Gastroesophageal sphincter (tissue), 4 donors: ENCODE data around the gene SLC6A8. TPM values are rescaled to one million over a fixed set of nuclear protein-coding genes. Genes with fewer than 3 reads are reported as not detected.
"Not testable (repeated sequence)": the region's sequence is repeated elsewhere in the genome, so short reads cannot be mapped to it uniquely, and the experiment has no call there.

Experiments
- ATAC-seq: fragments of 150-250 bp; one replicate; pipeline ENCODE4 v1.9.1; 2016; ENCODE audit warnings: mild to moderate bottlenecking, moderate library complexity
- H3K27ac ChIP-seq, 4 donors: fragments of 200-600 bp; sonication (generic) in 3 of 4; 1 replicate in 3 of 4; 2 replicates in 1 of 4; pipeline ENCODE4 v1.5.1; 2016 to 2019
- H3K27me3 ChIP-seq: fragments of 200-600 bp; sonication (generic); one replicate; pipeline ENCODE4 v1.5.1; 2019
- H3K36me3 ChIP-seq, 2 donors: fragments of 200-600 bp; sonication (generic); one replicate each; pipeline ENCODE4 v1.5.1; 2019; ENCODE audit warnings: control low read depth in 1 of 2
- H3K4me1 ChIP-seq, 3 donors: fragments of 200-600 bp; sonication (generic); 1 replicate in 2 of 3; 2 replicates in 1 of 3; pipeline ENCODE4 v1.5.1; 2016 to 2019; ENCODE audit warnings: control low read depth in 2 of 3
- H3K4me3 ChIP-seq, 2 donors: fragments of 200-600 bp; sonication (generic); one replicate each; pipeline ENCODE4 v1.5.1; 2019; ENCODE audit warnings: mild to moderate bottlenecking in 1 of 2, moderate library complexity in 1 of 2
- H3K9me3 ChIP-seq, 3 donors: fragments of 200-600 bp; sonication (generic); one replicate each; pipeline ENCODE4 v1.5.1; 2017 to 2019; ENCODE audit warnings: control low read depth in 2 of 3
- CTCF ChIP-seq, 4 experiments: fragments of 200-600 bp in 2 of 4; fragments of 450-650 bp in 2 of 4; sonication (generic) in 1 of 4; IDR thresholded peaks; one replicate each; pipeline ENCODE4 v1.5.1; 2017 to 2019; ENCODE audit warnings: antibody characterized with exemption in 4 of 4, mild to moderate bottlenecking in 2 of 4, moderate library complexity in 2 of 4
- EP300 ChIP-seq: sonication (generic); formaldehyde crosslinking; IDR thresholded peaks from one replicate; pipeline ENCODE4 v1.6.1; 2017; ENCODE audit warnings: antibody characterized with exemption, mild to moderate bottlenecking
- POLR2A ChIP-seq, 2 donors: fragments of 450-650 bp; IDR thresholded peaks; one replicate each; pipeline ENCODE4 v1.6.1; 2017; ENCODE audit warnings: antibody characterized with exemption in 2 of 2, mild to moderate bottlenecking in 2 of 2, moderate library complexity in 1 of 2
- POLR2AphosphoS5 ChIP-seq: sonication (generic); formaldehyde crosslinking; IDR thresholded peaks from one replicate; pipeline ENCODE4 v1.6.1; 2017; ENCODE audit warnings: antibody characterized with exemption
- WGBS, 2 donors: methylation state at CpG; one replicate each; pipeline ENCODE4 v1.1.5; 2018; ENCODE audit warnings: low coverage in 1 of 2; 5-methylcytosine and 5-hydroxymethylcytosine counted together
- total RNA-seq, 4 donors: library from RNA; depleted of rRNA; stranded (reverse); fragments of >200 nt; gene quantifications; one replicate each; pipeline ENCODE4 v1.1.0, GENCODE V29; 2016

The SLC6A8 gene
- total RNA-seq, 4 donors from 2014 or later, result 25.3 to 86.6 (median 37.9) TPM

GRCh38 chrX:153688911-153689590 lies 1.3 kb downstream of the SLC6A8 start:
- H3K36me3 ChIP-seq, result no peaks in the 10 kb centered on the region
- peak overlapping the region; percentile 82 to 88 (median 86) for H3K27ac ChIP-seq
- no peaks in the 10 kb centered on the region for H3K9me3 ChIP-seq
- no peaks in the 10 kb centered on the region for H3K27me3 ChIP-seq
- peaks cover 0 to 33% (median 0%) of the 10 kb centered on the region in 3 donors for H3K4me1 ChIP-seq
- H3K4me3 ChIP-seq, result peak overlapping the region; percentile 65 to 83
- ATAC-seq, result peak; percentile 59
- TF ChIP-seq POLR2A (IDR thresholded peaks at IDR 0.05), result no peak
- TF ChIP-seq POLR2AphosphoS5, result no peak
- TF ChIP-seq CTCF (IDR thresholded peaks at IDR 0.05), result no peak
- no CpG with 5 or more reads among the region's 53 CpGs for WGBS, 2 donors

GRCh38 chrX:153689654-153690465 lies 2.1 kb downstream of the SLC6A8 start:
- Histone ChIP-seq H3K9me3 (no peaks in the 10 kb centered on the region), H3K27ac (peak overlapping the region in 3 of 4 donors; percentile 82 to 88 (median 87)), H3K27me3 (no peaks in the 10 kb centered on the region), H3K36me3 (peaks cover 0 to 6% of the 10 kb centered on the region in 2 donors), H3K4me3 (peak overlapping the region; percentile 65 to 83), H3K4me1 (peaks cover 0 to 33% (median 0%) of the 10 kb centered on the region in 3 donors)
- TF ChIP-seq CTCF (IDR thresholded peaks at IDR 0.05) (no peak), POLR2A (IDR thresholded peaks at IDR 0.05) (no peak)
- ATAC-seq, result no peak
- 80% methylated on average over 2 of the region's 19 CpGs; no CpG with 5 or more reads in 1 of the 2 donors for WGBS, 2 donors

- peak overlapping the region in 1 of 2 donors; percentile 65 for H3K4me3 ChIP-seq
- peaks cover 0 to 12% of the 10 kb centered on the region in 2 donors for H3K36me3 ChIP-seq
- WGBS, 2 donors, result no CpG with 5 or more reads among the region's 14 CpGs
- H3K9me3 ChIP-seq, result no peaks in the 10 kb centered on the region
- H3K27me3 ChIP-seq, result no peaks in the 10 kb centered on the region
- H3K4me1 ChIP-seq, result peaks cover 0 to 33% (median 0%) of the 10 kb centered on the region in 3 donors
- TF ChIP-seq EP300, result no peak
- no peak for TF ChIP-seq CTCF (IDR thresholded peaks at IDR 0.05)
- no peak for TF ChIP-seq POLR2AphosphoS5
- TF ChIP-seq POLR2A (IDR thresholded peaks at IDR 0.05), result no peak
- peak overlapping the region in 3 of 4 donors; percentile 82 to 88 (median 87) for H3K27ac ChIP-seq
- no peak for ATAC-seq
Observed at GRCh38 chrX:153690466-153690865, 2.7 kb downstream of the SLC6A8 start.

GRCh38 chrX:153691032-153691827 lies 3.5 kb downstream of the SLC6A8 start:
- not testable (repeated sequence) for H3K27me3 ChIP-seq, H3K4me3 ChIP-seq, H3K9me3 ChIP-seq, ATAC-seq
- H3K27ac ChIP-seq, result peak overlapping the region in 1 of 4 donors; percentile 19
- H3K36me3 ChIP-seq, result peaks cover 0 to 19% of the 10 kb centered on the region in 2 donors
- WGBS, 2 donors, result no CpG with 5 or more reads among the region's 21 CpGs
- H3K4me1 ChIP-seq, result peaks cover 0 to 33% (median 0%) of the 10 kb centered on the region in 3 donors

GRCh38 chrX:153692003-153692402 lies 4.3 kb downstream of the SLC6A8 start:
- Histone ChIP-seq H3K36me3 (peaks cover 0 to 26% of the 10 kb centered on the region in 2 donors), H3K4me1 (peaks cover 0 to 29% (median 0%) of the 10 kb centered on the region in 3 donors), H3K9me3 (no peaks in the 10 kb centered on the region), H3K27ac (peak overlapping the region in 1 of 4 donors; percentile 24), H3K4me3 (no peak overlapping the region), H3K27me3 (no peaks in the 10 kb centered on the region)
- WGBS, 2 donors, result 80% methylated on average over 1 of the region's 4 CpGs; no CpG with 5 or more reads in 1 of the 2 donors
- TF ChIP-seq POLR2AphosphoS5 (no peak), CTCF (IDR thresholded peaks at IDR 0.05) (no peak), EP300 (no peak)
- ATAC-seq, result no peak
